ENCODE results near the gene FABP3. TPM values are rescaled to one million over a fixed set of nuclear protein-coding genes. Genes with fewer than 3 reads are reported as not detected.

FABP3 gene
- total RNA-seq, 1 donor from 2014 or later, result not detected

GRCh38 chr1:31372751-31373055 lies 173 bp downstream of the FABP3 start:
- intact Hi-C loops (cut with micrococcal nuclease), result no loop called here

GRCh38 chr1:31372051-31372450 lies 825 bp downstream of the FABP3 start:
- intact Hi-C loops (cut with micrococcal nuclease), result no loop called here

- intact Hi-C loops (cut with micrococcal nuclease), result no loop called here
These were observed 1.5 kb downstream of the FABP3 start for GRCh38 chr1:31371121-31371959.

- intact Hi-C loops (cut with micrococcal nuclease), result no loop called here
These were observed 2.3 kb downstream of the FABP3 start for GRCh38 chr1:31370565-31370964.

- intact Hi-C loops (cut with micrococcal nuclease), result no loop called here
These were observed 2.9 kb downstream of the FABP3 start for GRCh38 chr1:31370021-31370420.

- intact Hi-C loops (cut with micrococcal nuclease), result no loop called here
These were observed 4.2 kb downstream of the FABP3 start for GRCh38 chr1:31368611-31369107.

GRCh38 chr1:31366796-31367195 lies 6.1 kb downstream of the FABP3 start:
- intact Hi-C loops (cut with micrococcal nuclease), result no loop called here

- intact Hi-C loops (cut with micrococcal nuclease), result no loop called here
These were observed 8.2 kb downstream of the FABP3 start for GRCh38 chr1:31364561-31365250.

GRCh38 chr1:31362032-31362431 lies 10.8 kb downstream of the FABP3 start:
- intact Hi-C loops (cut with micrococcal nuclease), result no loop called here

- intact Hi-C loops (cut with micrococcal nuclease), result no loop called here
These were observed 11.3 kb downstream of the FABP3 start for GRCh38 chr1:31361607-31362006.

GRCh38 chr1:31356427-31356826 lies 16.4 kb downstream of the FABP3 start:
- intact Hi-C loops (cut with micrococcal nuclease), result no loop called here

- intact Hi-C loops (cut with micrococcal nuclease), result no loop called here
These were observed 18.6 kb downstream of the FABP3 start for GRCh38 chr1:31354283-31354682.

GRCh38 chr1:31348449-31348848 lies 24.4 kb downstream of the FABP3 start:
- intact Hi-C loops (cut with micrococcal nuclease), result no loop called here

- intact Hi-C loops (cut with micrococcal nuclease), result no loop called here
These were observed 26.1 kb downstream of the FABP3 start for GRCh38 chr1:31346785-31347184.

- intact Hi-C loops (cut with micrococcal nuclease), result no loop called here
These were observed 27.2 kb downstream of the FABP3 start for GRCh38 chr1:31345635-31346034.

- intact Hi-C loops (cut with micrococcal nuclease), result no loop called here
These were observed 28.4 kb downstream of the FABP3 start for GRCh38 chr1:31344503-31344902.

- intact Hi-C loops (cut with micrococcal nuclease), result no loop called here
These were observed 36.0 kb downstream of the FABP3 start for GRCh38 chr1:31336687-31337467.

GRCh38 chr1:31335007-31335406 lies 37.9 kb downstream of the FABP3 start:
- intact Hi-C loops (cut with micrococcal nuclease), result loop anchor here (1.0 kb wide), 1 partner anchor 38 kb away; the partner anchor contains the start of gene ZCCHC17

GRCh38 chr1:31327381-31327780 lies 45.5 kb downstream of the FABP3 start:
- intact Hi-C loops (cut with micrococcal nuclease), result no loop called here

GRCh38 chr1:31326461-31326860 lies 46.4 kb downstream of the FABP3 start:
- intact Hi-C loops (cut with micrococcal nuclease), result no loop called here

GRCh38 chr1:31324992-31325391 lies 47.9 kb downstream of the FABP3 start:
- intact Hi-C loops (cut with micrococcal nuclease), result no loop called here

GRCh38 chr1:31324093-31324492 lies 48.8 kb downstream of the FABP3 start:
- intact Hi-C loops (cut with micrococcal nuclease), result no loop called here

All from T-helper 2 cell treated with Interferon-gamma antibody and Interleukin-4, amounts not matched to agents 100 ng/mL and 5 ng/mL, for 36 hours (primary cell).